NB4 (cell line): ENCODE measurements around the gene SNX19.

Experiments used
- POLR2A ChIP-seq: IDR thresholded peaks from 2 replicates; pipeline ENCODE4 v1.6.1; 2011; ENCODE audit warnings: mild to moderate bottlenecking; ENCODE audit not compliant: insufficient read length; ENCODE audit errors: extremely low read depth
- TF ChIP-seq, protein P1 (sequence below): IDR thresholded peaks from one replicate; pipeline ENCODE4 v1.5.1; 2012; ENCODE audit warnings: low read depth, low read length
- TF ChIP-seq, protein P2 (sequence below): IDR thresholded peaks from 2 replicates; pipeline ENCODE4 v1.6.1; 2011; ENCODE audit warnings: low read depth, low read length

DNA sequence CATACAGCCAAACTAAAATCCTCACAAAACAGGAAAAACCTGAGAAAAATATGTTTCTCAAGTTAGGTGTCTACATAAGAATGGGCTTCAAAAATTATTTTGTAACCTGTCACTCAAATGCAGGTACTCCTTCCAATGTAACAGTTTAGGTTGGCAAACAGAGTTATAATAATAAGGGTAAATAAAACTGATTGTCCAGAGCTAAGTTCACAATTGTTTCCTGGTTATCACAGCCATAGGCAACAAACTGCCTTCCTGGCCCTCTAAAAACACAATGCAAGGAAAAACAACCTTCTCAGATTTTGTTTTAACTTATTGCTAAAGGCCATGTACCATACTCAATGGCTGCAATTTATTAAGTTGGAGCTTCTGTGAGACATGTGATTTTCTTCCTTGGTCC lies 36.4 kb downstream of the SNX19 start:
- no peak for TF ChIP-seq POLR2A
- TF ChIP-seq, protein P1, sequence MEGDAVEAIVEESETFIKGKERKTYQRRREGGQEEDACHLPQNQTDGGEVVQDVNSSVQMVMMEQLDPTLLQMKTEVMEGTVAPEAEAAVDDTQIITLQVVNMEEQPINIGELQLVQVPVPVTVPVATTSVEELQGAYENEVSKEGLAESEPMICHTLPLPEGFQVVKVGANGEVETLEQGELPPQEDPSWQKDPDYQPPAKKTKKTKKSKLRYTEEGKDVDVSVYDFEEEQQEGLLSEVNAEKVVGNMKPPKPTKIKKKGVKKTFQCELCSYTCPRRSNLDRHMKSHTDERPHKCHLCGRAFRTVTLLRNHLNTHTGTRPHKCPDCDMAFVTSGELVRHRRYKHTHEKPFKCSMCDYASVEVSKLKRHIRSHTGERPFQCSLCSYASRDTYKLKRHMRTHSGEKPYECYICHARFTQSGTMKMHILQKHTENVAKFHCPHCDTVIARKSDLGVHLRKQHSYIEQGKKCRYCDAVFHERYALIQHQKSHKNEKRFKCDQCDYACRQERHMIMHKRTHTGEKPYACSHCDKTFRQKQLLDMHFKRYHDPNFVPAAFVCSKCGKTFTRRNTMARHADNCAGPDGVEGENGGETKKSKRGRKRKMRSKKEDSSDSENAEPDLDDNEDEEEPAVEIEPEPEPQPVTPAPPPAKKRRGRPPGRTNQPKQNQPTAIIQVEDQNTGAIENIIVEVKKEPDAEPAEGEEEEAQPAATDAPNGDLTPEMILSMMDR, result no peak
- TF ChIP-seq, protein P2, sequence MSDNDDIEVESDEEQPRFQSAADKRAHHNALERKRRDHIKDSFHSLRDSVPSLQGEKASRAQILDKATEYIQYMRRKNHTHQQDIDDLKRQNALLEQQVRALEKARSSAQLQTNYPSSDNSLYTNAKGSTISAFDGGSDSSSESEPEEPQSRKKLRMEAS, result no peak
